Astrocyte of the cerebellum (primary cell): ENCODE data around the gene ADGRD1.

Source experiments
- DNase-seq: peaks from one replicate; pipeline ENCODE4 v3.0.0-alpha.2; 2011; ENCODE audit warnings: low read depth
- H3K4me3 ChIP-seq: 2 replicates; pipeline ENCODE4 v1.5.1; 2011; ENCODE audit warnings: mild to moderate bottlenecking, low read depth, low read length, moderate library complexity
- in situ Hi-C: cut with HindIII; loops from 2 replicates; pipeline ENCODE4 v1.10.0; 2017; ENCODE audit warnings: low sequenced_read_pairs
- TF ChIP-seq, protein P1 (sequence below): IDR thresholded peaks from 2 replicates; pipeline ENCODE4 v1.5.1; 2012; ENCODE audit warnings: low read length, low read depth, moderate library complexity, mild to moderate bottlenecking; ENCODE audit errors: missing control alignments

The ADGRD1 gene

DNA sequence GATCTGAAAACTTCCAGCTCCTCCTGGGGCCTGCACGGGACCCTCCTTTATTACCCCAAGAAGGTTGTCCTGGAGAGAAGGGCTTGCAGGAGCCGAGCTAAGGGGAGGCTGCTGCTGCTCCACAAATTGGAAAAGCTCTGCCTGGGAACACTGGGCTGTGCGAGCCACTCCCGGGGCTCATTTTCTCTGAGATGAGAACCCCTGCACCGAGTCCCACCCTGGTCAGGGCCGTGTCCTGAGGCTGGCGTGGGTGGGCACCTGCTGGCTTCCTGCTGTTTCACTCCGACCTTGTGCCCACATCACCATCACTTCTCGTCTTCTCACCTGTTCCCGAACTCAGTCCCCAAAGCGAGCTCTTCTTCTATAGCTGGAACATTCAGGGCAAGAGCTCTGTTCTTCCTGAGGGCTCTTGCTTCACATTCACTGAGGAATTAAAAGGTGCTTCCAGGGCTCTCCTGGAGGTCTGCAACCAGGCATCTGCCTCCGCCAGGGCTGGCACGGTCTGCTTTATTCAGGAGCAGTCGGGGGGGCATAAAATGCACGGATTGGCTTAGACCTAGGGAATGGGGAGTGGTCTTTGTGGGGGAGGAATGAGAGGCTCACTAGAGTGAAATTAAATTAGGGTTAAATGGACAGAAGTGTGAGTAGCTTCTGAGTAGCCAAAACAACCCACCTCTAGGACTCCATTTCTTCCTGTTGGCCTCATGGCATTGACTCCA, 98.5 kb downstream of the ADGRD1 start:
- TF ChIP-seq, protein P1, sequence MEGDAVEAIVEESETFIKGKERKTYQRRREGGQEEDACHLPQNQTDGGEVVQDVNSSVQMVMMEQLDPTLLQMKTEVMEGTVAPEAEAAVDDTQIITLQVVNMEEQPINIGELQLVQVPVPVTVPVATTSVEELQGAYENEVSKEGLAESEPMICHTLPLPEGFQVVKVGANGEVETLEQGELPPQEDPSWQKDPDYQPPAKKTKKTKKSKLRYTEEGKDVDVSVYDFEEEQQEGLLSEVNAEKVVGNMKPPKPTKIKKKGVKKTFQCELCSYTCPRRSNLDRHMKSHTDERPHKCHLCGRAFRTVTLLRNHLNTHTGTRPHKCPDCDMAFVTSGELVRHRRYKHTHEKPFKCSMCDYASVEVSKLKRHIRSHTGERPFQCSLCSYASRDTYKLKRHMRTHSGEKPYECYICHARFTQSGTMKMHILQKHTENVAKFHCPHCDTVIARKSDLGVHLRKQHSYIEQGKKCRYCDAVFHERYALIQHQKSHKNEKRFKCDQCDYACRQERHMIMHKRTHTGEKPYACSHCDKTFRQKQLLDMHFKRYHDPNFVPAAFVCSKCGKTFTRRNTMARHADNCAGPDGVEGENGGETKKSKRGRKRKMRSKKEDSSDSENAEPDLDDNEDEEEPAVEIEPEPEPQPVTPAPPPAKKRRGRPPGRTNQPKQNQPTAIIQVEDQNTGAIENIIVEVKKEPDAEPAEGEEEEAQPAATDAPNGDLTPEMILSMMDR: no peak
- DNase-seq: no peak
- in situ Hi-C loops: no loop called here
- H3K4me3 ChIP-seq: no peak overlapping the region

DNA sequence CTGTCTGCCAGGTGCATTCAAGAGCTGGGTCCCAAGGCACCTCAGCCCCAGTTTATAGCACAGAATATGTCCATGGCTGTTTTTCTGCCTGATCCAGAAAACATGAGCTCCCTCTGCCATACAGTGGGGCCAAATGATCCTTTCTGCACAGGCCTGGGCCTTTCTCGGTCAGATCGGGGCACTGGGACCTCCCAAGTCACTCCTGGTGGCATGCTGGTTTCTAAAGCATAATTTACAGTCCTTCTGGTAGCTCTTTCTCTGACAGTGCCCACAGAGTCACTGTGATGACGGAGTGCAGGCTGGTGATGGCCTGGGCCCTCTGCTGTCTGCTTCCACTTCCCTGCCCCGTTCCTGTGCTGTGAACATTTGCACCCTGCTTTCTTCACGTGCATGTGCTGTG, 99.2 kb downstream of the ADGRD1 start:
- TF ChIP-seq, protein P1: no peak
- no peak for DNase-seq
- no peak overlapping the region for H3K4me3 ChIP-seq
- in situ Hi-C loops: no loop called here

DNA sequence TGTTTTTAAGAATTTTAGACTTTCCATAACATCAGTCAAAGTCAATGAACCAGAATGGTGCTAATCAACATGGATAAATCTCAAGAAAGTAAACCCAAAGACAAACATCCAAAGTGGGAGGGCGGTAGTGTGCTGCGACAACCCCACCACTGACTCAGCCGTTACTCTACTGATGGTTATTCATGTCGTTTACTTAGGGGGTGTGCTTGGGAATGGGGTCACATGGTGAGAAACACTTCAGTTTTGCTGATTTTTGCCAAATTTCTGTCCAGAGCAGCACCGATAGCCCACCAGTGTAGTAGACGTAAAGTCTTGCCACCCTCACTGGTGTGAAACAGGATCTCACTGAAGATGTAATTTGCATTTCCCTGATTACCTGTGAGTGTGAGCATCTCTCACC, 99.9 kb downstream of the ADGRD1 start:
- in situ Hi-C loops: no loop called here
- H3K4me3 ChIP-seq: no peak overlapping the region
- TF ChIP-seq, protein P1: no peak
- DNase-seq: no peak

DNA sequence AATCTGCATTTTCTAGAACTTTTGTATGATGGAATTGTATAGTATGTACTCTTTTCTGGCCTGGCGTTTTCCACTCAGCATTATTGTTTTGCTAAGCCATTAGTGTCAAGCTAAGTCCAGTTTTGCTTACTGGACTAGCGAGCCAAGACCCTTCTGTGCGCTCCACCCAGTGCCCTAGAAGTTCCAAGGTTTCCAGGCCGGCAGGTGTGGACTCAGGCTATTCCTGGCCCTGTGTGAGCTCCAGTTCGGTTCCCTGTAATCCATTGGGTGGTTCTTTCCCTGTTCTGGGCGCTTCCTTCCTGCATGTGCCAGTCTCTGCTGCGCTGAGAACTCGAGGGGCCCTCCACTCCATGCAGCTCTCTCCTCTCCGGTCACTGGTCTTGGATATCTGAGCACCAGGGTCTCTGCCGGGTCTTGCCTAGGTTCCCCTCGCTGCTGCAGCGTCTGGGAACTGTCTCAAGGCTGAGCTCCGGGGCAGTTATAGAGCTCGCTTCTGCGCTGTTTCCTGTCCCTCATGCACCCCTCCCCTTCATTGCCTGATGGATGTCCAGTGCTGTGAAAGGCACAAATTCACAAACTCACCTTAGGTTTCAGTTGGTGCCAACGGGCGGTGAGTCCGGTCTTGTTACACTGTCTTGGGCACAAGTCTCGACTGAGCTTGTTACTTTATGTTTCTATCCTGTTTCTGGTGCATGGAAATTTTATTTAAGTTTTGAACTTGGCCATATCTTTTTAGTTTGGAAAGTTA, 100.8 kb downstream of the ADGRD1 start:
- in situ Hi-C loops: no loop called here
- TF ChIP-seq, protein P1: no peak
- no peak for DNase-seq
- no peak overlapping the region for H3K4me3 ChIP-seq

DNA sequence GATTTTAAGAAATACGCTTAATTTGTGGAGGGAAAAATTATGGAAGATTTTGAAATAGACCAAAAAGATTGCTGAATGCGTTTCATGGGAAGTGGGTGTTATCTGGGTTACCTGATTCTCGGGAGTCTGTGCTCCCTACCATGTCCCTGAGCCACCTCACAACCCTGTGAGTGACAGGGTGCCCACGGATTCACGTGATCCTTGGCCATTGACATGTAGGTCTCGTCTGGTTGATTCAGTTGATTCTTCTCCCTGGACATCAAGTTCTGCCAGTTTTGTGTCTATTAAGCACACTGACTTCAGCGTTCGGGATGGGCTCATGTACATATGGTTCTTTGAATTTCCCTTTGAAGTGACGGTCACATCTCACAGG, 101.4 kb downstream of the ADGRD1 start:
- DNase-seq: no peak
- TF ChIP-seq, protein P1: no peak
- no peak overlapping the region for H3K4me3 ChIP-seq
- in situ Hi-C loops: no loop called here

DNA sequence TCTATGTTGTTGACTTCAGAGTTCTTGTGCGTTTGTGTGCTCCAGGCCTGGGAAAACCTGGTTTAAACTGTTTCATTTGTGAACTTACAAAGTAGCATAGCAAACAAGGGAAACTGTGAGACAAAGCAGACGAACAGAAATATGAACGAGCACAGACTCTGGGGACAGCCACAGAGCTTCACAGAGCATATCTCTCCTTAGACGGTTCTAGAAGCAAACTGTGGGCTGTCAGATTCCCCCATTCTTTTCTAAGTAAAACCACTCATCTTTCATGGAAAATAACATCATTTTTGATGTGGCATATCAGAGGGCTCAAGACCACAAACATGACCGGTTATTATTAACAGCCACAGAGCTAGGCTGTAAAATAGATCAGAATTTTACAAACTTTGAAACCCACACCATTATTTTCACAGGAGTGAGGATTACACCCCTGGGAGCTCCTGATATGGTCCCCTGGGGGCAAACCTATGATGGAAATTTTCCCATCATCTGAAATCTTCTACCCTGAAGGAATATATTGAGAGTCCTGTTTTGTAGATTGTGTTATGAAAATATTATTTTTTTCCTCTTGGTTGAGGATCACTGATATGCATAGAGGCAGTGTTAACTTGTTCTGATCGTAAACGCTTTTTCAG, 102.0 kb downstream of the ADGRD1 start:
- TF ChIP-seq, protein P1: no peak
- no peak for DNase-seq
- in situ Hi-C loops: no loop called here
- no peak overlapping the region for H3K4me3 ChIP-seq
